HPDE6-E6E7 (cell line): ENCODE data around the gene PIP5K1C.
"Not testable (repeated sequence)": the region's sequence is repeated elsewhere in the genome, so short reads cannot be mapped to it uniquely, and the experiment has no call there.

ENCODE experiments used
- DNase-seq: peaks from one replicate; pipeline ENCODE4 v3.0.0; 2011; ENCODE audit warnings: missing footprints; ENCODE audit errors: extremely low spot score

The PIP5K1C gene

DNA sequence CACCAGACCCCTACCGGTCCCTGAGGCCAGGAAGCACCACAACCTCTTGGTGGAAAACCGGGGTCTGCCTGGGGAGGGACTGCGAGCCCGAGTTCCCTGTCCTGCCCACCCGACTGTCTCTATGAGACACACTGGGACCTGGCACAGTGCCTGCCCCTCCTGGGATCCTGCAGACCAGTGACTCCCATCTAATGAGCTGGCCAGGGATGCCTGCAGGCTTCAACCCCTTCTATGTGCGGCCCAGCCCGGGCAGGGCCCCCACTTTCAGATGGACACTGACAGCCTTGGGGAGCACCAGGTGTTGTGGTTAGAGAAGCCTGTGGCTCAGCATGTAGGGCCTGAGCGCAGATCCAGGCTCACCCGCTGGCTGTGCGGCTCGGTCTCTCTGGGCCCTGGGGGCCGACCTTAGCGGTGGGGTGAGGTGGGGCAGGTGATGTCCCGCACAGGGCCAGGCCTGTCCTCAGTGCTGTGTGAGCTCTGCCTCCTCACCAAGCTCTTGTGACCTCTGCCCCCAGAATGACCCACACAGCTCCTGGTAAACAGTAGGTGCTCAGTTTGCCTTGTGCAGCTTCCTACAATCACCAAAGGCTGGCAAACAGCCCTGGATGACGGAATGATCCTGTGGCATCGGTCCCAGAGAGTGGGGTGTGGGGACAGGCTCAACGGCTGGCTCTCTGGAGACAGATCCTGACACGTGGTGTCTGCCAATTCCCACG is 55.8 kb downstream of the PIP5K1C start:
- no peak for DNase-seq

DNA sequence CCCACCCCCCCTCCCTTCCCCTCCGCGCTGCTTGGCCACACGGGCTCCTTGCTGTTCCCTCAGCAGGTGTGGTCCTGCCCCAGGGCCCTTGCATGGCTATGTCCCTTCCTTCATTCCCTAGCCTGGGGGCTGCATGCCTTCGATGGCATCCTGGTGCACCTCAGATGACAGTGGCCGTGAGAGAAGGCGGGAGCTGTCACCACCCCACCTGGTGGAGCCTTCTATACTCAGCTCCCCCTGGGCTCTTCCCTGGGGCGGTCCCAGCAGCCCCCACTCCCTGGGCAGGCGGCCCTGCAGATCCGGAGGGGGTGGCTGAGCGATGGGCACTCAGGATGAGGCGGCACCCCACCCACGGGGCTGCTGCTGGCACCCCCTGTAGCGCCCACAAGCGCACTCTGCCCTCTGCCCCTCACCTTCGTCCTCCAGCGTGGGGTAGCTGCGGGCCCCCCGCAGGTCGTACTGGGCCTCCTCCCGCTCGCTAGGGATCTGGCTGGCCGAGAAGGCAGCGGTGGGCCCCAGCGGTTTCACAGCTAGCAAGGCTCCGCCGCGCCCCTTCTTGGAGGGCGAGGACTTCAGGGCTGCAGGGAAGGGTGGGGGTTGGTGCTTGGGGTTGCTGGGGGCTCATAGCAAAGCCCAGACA is 56.5 kb downstream of the PIP5K1C start:
- no peak for DNase-seq

- no peak for DNase-seq
These were observed 57.1 kb downstream of the PIP5K1C start for GRCh38 chr19:3642987-3643673.

DNA sequence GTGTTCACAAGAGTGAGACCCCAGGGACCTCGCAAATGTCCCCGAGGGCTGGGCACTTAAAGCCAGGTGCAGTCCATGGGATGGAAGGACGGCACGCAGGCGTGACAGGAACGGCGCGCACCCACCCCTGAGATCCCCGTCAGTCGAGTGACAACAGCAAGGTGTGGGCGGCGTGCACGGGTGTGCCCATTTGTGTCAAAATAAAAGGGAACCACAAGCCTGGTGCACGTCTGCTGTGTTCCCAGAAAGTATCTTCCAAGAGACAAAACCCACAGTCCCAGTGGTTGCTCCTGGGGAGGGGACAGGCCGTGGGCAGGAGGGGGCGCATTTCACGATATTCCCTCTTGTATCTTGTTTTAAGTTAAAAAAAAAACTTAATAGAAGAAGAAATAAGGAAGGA is 58.0 kb downstream of the PIP5K1C start:
- no peak for DNase-seq

DNA sequence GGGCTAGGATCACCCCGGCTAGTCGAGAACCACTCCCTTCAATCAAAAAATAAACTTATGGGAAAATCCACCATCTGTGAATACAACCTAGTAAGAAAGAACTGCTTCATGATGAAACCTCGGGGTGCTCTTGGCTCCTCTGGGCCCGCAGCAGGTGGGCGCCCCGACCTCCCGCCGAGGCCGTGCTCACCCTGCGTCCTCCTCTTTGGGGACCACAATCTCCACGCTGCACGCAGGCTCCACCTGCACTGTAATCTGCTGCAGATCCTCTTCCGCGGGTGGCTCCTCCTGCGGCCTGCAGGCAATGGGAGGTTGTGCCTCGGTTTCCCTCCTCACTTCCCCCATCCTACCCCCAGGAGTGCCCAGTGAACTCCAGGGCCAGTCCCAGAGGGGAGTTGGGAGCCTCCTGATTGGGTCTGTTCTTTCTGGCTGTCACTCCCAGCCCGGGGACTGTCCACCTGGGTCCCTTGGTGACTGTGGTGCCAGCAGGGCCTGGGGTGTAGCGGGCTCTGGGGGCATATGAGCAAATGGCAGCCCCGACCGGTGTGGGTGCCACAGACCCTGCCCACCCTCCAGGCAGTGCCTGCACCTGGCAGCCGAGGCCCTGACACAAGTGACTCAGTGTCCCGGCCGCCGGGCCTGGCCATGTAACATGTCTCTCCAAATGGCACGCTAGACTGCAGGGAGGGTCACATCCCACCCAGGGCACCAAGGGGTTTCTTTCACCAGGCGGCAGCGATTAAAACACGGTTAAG is 58.6 kb downstream of the PIP5K1C start:
- DNase-seq: no peak

DNA sequence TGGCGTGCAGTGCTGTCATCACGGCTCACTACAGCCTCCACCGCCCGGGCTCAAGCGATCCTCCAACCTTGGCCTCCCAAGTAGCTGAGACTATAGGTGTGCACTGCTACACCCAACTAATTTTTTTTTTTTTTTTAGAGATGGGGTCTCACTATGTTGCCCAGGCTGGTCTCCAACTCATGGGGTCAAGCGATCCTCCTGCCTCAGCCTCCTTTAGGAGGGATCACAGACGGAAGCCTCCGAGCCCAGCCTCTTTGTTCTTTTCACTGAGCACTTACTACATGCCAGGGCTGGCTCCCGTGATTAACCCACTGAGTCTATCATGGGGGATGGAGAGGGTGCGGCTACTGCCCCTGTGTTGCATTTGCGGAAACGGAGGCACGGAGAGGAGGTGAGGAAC is 60.8 kb downstream of the PIP5K1C start:
- DNase-seq: no peak

DNA sequence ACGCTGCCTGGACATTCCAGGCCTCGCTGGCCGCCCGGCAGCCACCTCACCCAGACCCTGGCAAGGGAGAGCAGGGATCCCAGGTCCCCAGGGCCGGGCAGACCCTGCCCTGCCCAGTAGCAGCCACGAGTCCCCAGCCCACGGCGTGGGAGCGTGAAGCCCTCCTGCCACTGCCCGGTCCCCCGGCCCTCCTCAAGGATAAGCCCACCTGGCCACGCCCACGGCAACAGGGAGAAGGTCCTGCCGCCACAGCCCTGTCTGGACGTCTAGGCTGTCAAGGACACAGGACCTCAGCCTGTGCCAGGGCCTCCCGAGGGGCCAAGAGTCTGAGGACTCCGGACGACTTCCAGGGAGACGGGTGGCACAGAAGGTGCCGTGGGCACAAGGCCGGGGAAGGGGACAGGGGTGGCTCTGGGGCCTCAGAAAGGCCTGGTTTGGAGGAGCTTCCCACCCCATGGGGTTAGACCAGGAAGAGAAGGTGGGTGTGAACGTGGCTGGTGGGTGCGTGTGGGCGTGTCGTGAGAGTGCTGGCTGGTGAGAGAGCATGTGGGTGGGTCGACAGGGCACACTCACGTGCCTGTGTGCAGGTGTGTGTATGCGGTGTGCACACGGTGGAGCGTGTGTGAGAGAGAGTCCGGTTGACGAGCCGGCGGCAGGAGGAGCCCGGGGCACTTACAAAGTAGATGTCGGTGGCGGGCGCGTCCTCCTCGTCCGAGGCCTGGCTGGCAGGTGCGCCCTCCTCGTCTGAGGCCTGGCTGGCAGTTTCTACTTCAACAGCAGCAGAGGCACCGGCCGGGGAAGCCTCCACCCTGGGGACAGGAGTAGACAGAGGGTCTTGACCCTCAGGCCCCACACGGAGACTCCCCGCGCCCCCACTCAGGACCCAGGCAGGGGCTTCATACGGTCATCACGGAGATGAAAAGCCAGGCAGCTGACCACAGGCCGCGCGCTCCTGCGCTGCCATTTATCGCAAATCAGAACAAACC is 61.8 kb downstream of the PIP5K1C start:
- DNase-seq: no peak

DNA sequence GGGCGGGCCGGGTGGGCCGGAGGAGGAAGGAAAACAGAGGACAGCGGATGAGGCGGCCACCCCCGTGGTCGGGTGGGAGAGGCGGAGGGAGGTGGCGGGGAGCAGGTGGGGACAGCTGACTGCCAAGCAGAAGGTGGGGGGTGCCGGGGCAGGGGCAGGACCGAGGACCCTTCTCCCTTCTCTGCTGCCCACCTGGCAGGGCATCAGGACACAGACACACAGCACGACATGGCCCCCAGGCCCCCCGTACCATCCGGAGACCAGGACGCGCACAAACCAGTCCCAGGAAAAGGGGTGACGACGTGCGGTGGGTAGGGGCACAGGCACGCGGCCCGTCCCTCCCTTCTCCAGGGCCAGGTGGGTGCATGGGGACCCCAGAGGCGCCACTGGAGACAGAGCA is 62.6 kb downstream of the PIP5K1C start:
- no peak for DNase-seq

DNA sequence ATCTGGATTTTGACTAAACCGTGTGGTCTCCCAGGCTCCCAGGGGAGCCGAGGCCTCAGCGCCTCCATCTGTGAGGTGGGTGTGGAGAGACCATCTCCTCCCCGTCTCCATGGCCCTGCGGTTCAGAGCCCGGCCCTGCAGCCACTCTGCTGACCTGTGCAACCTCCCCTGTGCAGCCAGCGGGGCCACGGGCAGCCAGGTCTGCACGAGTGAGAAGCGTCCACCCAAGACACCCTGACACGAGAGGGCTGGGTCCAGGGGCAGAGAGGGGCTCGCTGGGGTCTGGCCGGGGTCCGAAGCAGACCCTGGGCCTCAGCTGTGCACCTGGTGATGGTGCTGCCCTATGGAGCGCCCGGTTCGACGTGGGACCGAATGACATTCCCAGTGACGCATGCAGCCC is 63.3 kb downstream of the PIP5K1C start:
- DNase-seq: no peak

- no peak for DNase-seq
These were observed 63.8 kb downstream of the PIP5K1C start for GRCh38 chr19:3636506-3636905.

DNA sequence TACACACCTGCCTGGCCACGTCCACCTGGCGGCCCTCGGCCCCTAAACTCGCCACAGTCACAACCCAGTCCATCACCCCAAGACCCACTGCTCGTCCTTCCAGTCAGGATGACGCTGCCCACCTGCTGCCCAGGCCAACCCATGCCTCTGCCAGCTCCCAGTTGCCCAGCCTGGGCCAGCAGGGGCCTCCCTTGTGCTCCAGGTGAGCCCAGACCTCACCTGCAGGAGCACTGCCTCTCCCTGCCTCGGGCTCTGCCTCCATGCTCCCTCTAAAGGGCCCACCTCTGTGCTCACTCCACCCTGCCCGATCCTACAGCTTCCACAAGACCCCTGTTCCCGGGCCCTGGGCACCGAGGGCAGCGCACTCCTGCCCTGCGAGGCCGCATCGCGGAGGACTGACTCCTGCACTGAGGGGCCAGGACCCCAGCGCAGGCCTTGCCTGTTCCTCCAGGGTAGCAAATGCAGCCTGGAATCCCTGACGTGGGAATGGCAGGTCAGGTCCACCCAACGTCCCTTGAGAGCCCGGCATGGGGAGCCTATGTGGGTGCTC is 65.7 kb downstream of the PIP5K1C start:
- DNase-seq: no peak

GRCh38 chr19:3633559-3633988 is 66.7 kb downstream of the PIP5K1C start:
- DNase-seq: no peak

DNA sequence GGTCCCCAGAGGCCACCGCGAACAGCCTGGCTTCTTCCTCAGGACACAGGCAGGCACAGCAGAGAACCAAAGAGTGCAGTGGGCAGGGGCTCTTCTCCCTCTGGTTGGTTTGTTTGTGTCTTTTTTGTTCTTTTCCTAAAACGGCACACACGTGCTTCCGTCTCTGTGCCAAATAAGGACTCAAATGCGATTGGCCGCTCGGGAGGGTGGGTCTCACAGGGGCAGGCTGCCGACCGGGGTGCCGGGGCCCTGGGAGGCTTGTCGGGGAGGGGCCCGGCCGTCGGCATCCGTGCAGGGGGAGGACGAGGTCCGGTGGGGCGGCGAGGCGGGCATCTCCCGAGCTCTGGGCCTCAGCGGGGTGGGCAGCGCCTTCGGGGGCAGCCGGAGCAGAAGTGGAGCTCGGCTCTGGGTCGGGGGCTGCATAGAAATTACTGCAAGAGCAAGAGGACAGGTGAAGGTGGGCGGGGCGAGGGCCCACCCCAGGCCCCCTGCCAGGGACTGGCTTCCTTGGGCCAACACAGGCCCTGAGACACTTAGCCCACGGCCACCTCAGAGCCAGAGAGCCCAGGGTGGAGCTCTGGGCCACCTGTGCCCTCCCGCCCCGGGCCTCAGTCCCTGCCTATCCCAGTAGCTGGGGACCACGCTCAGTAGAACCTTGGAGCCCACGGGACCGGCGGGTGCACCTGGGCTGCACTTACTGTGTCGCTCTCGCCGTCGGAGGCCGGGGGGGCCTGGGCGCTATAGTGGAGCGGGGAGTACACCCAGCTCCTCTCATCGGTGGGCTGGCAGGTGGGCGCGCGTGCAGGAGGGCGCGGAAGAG is 67.3 kb downstream of the PIP5K1C start:
- no peak for DNase-seq

DNA sequence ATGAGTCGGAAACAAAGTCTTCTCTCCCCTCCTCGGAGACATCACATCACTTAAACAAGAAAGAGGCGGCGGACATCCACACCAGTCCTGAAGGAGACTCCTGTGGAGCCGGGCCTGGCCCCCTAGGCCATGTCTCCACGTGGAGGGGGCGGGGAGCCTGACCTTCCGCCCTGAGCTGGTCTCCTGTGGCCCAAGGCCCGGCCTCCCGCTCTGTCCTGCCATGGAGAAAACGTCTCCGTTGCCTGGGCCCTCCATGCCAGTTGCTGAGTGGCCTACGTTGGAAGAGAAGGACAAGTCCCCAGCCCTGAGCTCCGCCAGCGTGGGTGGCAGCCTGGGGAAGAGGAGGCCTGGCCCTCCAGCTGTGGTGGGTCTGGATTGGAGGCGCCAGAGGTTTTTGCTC is 68.2 kb downstream of the PIP5K1C start:
- DNase-seq: no peak

GRCh38 chr19:3631053-3631861 is 69.0 kb downstream of the PIP5K1C start:
- DNase-seq: no peak

GRCh38 chr19:3628766-3629165 is 71.5 kb downstream of the PIP5K1C start:
- not testable (repeated sequence) for DNase-seq

- DNase-seq: no peak
These were observed 72.9 kb downstream of the PIP5K1C start for GRCh38 chr19:3627351-3627723.

DNA sequence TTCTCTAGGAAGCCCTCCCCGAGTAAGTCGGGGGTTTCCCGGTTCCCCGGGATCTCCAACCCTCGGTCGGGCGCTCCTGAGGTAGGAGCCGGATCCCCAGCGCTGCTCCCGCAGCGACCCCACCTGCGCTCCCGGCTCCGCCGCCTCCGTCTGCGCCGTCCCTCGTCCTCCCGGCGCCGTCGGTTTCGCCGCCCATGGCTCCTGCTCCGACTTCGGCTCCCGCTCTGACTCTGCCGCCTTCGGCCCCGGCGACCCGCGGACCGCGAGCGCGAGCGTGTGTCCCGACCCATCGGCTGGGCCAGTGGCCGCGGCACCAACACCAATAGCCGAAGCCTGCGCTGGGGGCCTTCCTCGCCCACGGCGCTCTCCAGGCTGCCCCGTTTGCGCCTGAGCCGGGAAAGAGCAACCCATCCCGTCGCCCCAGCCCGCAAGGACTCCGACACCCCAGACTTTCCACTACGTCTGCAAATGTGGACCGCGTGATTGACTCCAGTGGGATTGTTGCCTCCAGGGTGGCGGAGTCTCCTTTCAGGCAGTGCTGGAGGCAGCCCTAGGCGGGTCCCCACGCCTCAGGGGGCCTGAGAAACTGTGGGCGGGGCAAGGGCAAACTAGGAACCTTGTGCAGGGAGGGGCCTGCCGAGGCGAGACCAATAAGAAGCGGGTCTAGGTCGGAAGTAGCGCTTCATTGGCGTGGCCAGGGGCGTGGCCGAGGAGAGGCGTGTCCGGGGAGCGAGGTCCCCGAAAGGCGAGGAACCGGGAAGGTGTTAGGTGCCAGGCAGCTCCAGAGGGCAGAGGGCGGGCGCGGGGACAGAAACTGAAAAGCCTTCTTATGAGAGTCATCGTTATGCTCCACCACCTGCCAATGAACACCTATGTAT is 73.6 kb downstream of the PIP5K1C start, which contains the start of gene CACTIN:
Gene CACTIN (minus strand): TSS at position 318 of the 878 bp plus-strand sequence. CDS start 28 bp downstream, at position 290.
- DNase-seq: peak; percentile 100
